Stomach (tissue), 9 donors: Measurements from ENCODE around the gene LYAR. TPM values are rescaled to one million over a fixed set of nuclear protein-coding genes. Genes with fewer than 3 reads are reported as not detected.

Source experiments
- DNase-seq, 2 donors: peaks; one replicate each; pipeline versions ENCODE4 v3.0.0 to v3.0.0-alpha.2; 2013 to 2019
- H3K27ac ChIP-seq, 5 donors: fragments of 200-600 bp in 4 of 5; sonication (generic) in 4 of 5; one replicate each; pipeline ENCODE4 v1.5.1; 2013 to 2019; ENCODE audit warnings: mild to moderate bottlenecking in 1 of 5, moderate library complexity in 1 of 5
- H3K27me3 ChIP-seq, 3 donors: fragments of 200-600 bp; sonication (generic); one replicate each; pipeline ENCODE4 v1.5.1; 2017 to 2019; ENCODE audit warnings: mixed run types in 1 of 3
- H3K36me3 ChIP-seq, 4 donors: fragments of 200-600 bp; sonication (generic); 1 replicate in 3 of 4; 2 replicates in 1 of 4; pipeline ENCODE4 v1.5.1; 2016 to 2019
- H3K4me1 ChIP-seq, 4 donors: fragments of 200-600 bp; sonication (generic); one replicate each; pipeline ENCODE4 v1.5.1; 2016 to 2019
- H3K4me3 ChIP-seq, 4 donors: fragments of 200-600 bp; sonication (generic) in 3 of 4; one replicate each; pipeline ENCODE4 v1.5.1; 2016 to 2019; ENCODE audit warnings: mild to moderate bottlenecking in 1 of 4
- H3K9me3 ChIP-seq, 4 donors: fragments of 200-600 bp; sonication (generic); one replicate each; pipeline ENCODE4 v1.5.1; 2016 to 2019
- CTCF ChIP-seq, 7 experiments: fragments of 450-650 bp in 4 of 7; fragments of 200-600 bp in 3 of 7; sonication (generic) in 3 of 7; IDR thresholded peaks; one replicate each; pipeline ENCODE4 v1.5.1; 2016 to 2019; ENCODE audit warnings: antibody characterized with exemption in 7 of 7, control low read depth in 2 of 7, mild to moderate bottlenecking in 1 of 7
- EP300 ChIP-seq: sonication (generic); formaldehyde crosslinking; IDR thresholded peaks from one replicate; pipeline ENCODE4 v1.6.1; 2017; ENCODE audit warnings: antibody characterized with exemption
- POLR2A ChIP-seq, 4 donors: fragments of 450-650 bp; IDR thresholded peaks; one replicate each; pipeline ENCODE4 v1.6.1; 2016; ENCODE audit warnings: antibody characterized with exemption in 4 of 4, control low read depth in 2 of 4, mild to moderate bottlenecking in 1 of 4, moderate library complexity in 1 of 4
- POLR2AphosphoS5 ChIP-seq, 3 donors: sonication (generic); formaldehyde crosslinking; IDR thresholded peaks; one replicate each; pipeline ENCODE4 v1.6.1; 2016; ENCODE audit warnings: antibody characterized with exemption in 3 of 3
- WGBS, 5 donors: extraction: QIAGEN DNeasy Blood & Tissue Kit in 3 of 5; methylation state at CpG; one replicate each; pipeline versions ENCODE4 v1.1.5 to v1.1.7; 2013 to 2018; 5-methylcytosine and 5-hydroxymethylcytosine counted together
- intact Hi-C: fragments of 100-400 bp; cut with DNase I; formaldehyde crosslinking; loops from one replicate; pipeline ENCODE4 v1.15.1; 2023; ENCODE audit warnings: low total_unique reads
- polyA plus RNA-seq, 3 donors: library from polyadenylated mRNA; stranded (reverse); fragments of 200-250 nt; gene quantifications; one replicate each; pipeline ENCODE4 v1.2.3, GENCODE V29; 2013
- total RNA-seq, 5 donors: library from RNA; depleted of rRNA; stranded (reverse); fragments of >200 nt; gene quantifications; one replicate each; pipeline versions ENCODE4 v1.1.0 to v1.2.3, GENCODE V29; 2014 to 2016
- donor health status: healthy with polysubstance abuse.
- donor health status: Bipolar disorder and iron deficiency.
- donor health status: healthy.

Gene LYAR
- total and polyA plus RNA-seq, 8 donors, result 0.87 to 23.8 (median 8.5) TPM

GRCh38 chr4:4288098-4288497 lies 1.9 kb downstream of the LYAR start:
- H3K9me3 ChIP-seq, result no peaks in the 10 kb centered on the region
- H3K4me1 ChIP-seq, result peaks cover 14 to 38% (median 29%) of the 10 kb centered on the region in 4 donors
- no peak for DNase-seq
- TF ChIP-seq EP300 (no peak), POLR2A (IDR thresholded peaks at IDR 0.05) (no peak), CTCF (IDR thresholded peaks at IDR 0.05) (no peak), POLR2AphosphoS5 (IDR thresholded peaks at IDR 0.05) (no peak)
- no peak overlapping the region for H3K4me3 ChIP-seq
- peaks cover 4 to 36% (median 30%) of the 10 kb centered on the region in 4 donors for H3K36me3 ChIP-seq
- no peaks in the 10 kb centered on the region for H3K27me3 ChIP-seq
- intact Hi-C loops, result no loop called here
- no peak overlapping the region for H3K27ac ChIP-seq

GRCh38 chr4:4284827-4285618 lies 4.9 kb downstream of the LYAR start:
- no peaks in the 10 kb centered on the region for H3K9me3 ChIP-seq
- no peak overlapping the region for H3K4me3 ChIP-seq
- TF ChIP-seq POLR2A (IDR thresholded peaks at IDR 0.05), result no peak
- TF ChIP-seq POLR2AphosphoS5 (IDR thresholded peaks at IDR 0.05), result no peak
- no peak for TF ChIP-seq EP300
- TF ChIP-seq CTCF (IDR thresholded peaks at IDR 0.05), result no peak
- no peaks in the 10 kb centered on the region for H3K27me3 ChIP-seq
- H3K27ac ChIP-seq, result no peak overlapping the region
- peak in 1 of 2 donors; percentile 48 for DNase-seq
- peaks cover 8 to 64% (median 56%) of the 10 kb centered on the region in 4 donors for H3K36me3 ChIP-seq
- 76 to 80% (median 78%) methylated on average over 11 of the region's 11 CpGs for WGBS, 5 donors
- H3K4me1 ChIP-seq, result peaks cover 6 to 20% (median 14%) of the 10 kb centered on the region in 4 donors
- intact Hi-C loops, result no loop called here

GRCh38 chr4:4281787-4282186 lies 8.2 kb downstream of the LYAR start:
- Histone ChIP-seq H3K9me3 (no peaks in the 10 kb centered on the region), H3K27ac (no peak overlapping the region), H3K4me3 (no peak overlapping the region), H3K27me3 (no peaks in the 10 kb centered on the region), H3K36me3 (peaks cover 20 to 96% (median 88%) of the 10 kb centered on the region in 4 donors), H3K4me1 (no peaks in the 10 kb centered on the region)
- TF ChIP-seq POLR2AphosphoS5 (IDR thresholded peaks at IDR 0.05), result no peak
- no peak for TF ChIP-seq EP300
- no peak for TF ChIP-seq POLR2A (IDR thresholded peaks at IDR 0.05)
- TF ChIP-seq CTCF (IDR thresholded peaks at IDR 0.05), result no peak
- DNase-seq, result no peak
- intact Hi-C loops, result no loop called here
- WGBS, 5 donors, result 77 to 97% (median 93%) methylated on average over 6 of the region's 6 CpGs

- H3K4me1 ChIP-seq, result no peaks in the 10 kb centered on the region
- no peak overlapping the region for H3K27ac ChIP-seq
- H3K4me3 ChIP-seq, result no peak overlapping the region
- TF ChIP-seq POLR2AphosphoS5 (IDR thresholded peaks at IDR 0.05) (no peak), CTCF (IDR thresholded peaks at IDR 0.05) (no peak), EP300 (no peak), POLR2A (IDR thresholded peaks at IDR 0.05) (no peak)
- intact Hi-C loops, result no loop called here
- no peak for DNase-seq
- H3K9me3 ChIP-seq, result no peaks in the 10 kb centered on the region
- WGBS, 5 donors, result 73 to 88% (median 76%) methylated on average over 6 of the region's 6 CpGs
- H3K36me3 ChIP-seq, result peaks cover 29 to 100% (median 100%) of the 10 kb centered on the region in 4 donors
- no peaks in the 10 kb centered on the region for H3K27me3 ChIP-seq
Observed at GRCh38 chr4:4277531-4277930, 12.4 kb downstream of the LYAR start.
